Activated CD4-positive, alpha-beta memory T cell treated with anti-CD3 and anti-CD28 coated beads, Interleukin-2, amount 10 ng/mL, durations not matched to agents 7 days and 5 days (primary cell): ENCODE measurements around the gene CPSF2. TPM values are rescaled to one million over a fixed set of nuclear protein-coding genes. Genes with fewer than 3 reads are reported as not detected.

Source experiments
- CTCF ChIA-PET: fragments of 350-600 bp; sonication (Branson Sonifier 250); formaldehyde crosslinking; loops from one replicate; lab custom pipeline; 2021; ENCODE audit warnings: antibody characterized with exemption, inconsistent platforms; lab: Charles Lee
- POLR2A ChIA-PET: fragments of 350-600 bp; sonication (Branson Sonifier 250); formaldehyde crosslinking; loops from one replicate; lab custom pipeline; 2021; ENCODE audit warnings: antibody characterized with exemption; lab: Charles Lee
- DNase-seq: peaks from one replicate; pipeline ENCODE4 v3.0.0-alpha.2; 2020
- H3K27ac Mint-ChIP-seq: one replicate; pipeline ENCODE4 v1.8.0; 2021; ENCODE audit warnings: mild to moderate bottlenecking, mixed read lengths
- H3K27me3 Mint-ChIP-seq: one replicate; pipeline ENCODE4 v1.8.0; 2021; ENCODE audit warnings: mixed read lengths
- H3K36me3 Mint-ChIP-seq: one replicate; pipeline ENCODE4 v1.8.0; 2021; ENCODE audit warnings: low read depth, mixed read lengths
- H3K4me1 Mint-ChIP-seq: one replicate; pipeline ENCODE4 v1.8.0; 2021; ENCODE audit warnings: mixed read lengths
- H3K4me3 Mint-ChIP-seq: one replicate; pipeline ENCODE4 v1.8.0; 2021; ENCODE audit warnings: mild to moderate bottlenecking, mixed read lengths
- H3K9me3 Mint-ChIP-seq: one replicate; pipeline ENCODE4 v1.8.0; 2021; ENCODE audit warnings: mixed read lengths
- total RNA-seq, 2 experiments: library from RNA; stranded (reverse); gene quantifications; one replicate each; pipeline ENCODE4 v1.2.3, GENCODE V29; 2021

The CPSF2 gene
- total RNA-seq, result 10 to 100 TPM; 74.5 to 79.3 TPM

DNA sequence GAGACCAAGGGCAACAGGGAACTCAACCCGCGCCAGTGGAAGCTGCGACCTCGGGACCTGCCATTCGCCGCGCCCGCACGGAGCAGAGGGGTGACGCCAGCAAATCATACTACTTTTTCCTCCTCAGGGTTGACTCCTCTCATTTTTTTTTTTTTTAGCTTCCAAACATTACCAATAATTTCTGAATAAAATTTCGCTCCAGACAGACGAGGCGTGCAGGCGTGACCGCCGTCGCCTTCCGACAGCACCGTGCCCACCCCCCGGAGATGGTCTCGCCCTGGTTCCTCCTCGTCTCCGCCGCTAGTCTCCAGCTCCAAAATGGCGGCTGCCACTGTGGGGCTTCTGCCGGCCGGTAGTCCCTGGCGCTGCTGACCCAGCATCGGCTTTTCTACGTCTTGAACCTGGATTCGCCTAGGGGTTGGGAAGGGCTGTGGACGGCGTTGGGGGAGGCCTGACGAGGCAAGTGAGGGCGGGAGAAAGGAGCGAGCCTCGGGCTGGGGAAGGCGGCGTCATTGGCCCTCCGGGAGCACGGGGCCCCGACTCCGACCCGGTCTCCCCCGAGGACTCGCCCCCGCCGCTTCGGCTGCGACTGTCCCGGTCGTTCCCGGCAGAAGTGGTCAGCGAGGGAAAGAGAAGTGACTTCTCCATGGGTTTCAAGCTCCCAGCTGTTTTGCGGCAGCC is at the start of gene CPSF2, which contains the start of gene NDUFB1:
Gene CPSF2, plus strand, starts transcription at position 300 of the 681 bp plus-strand sequence. CDS start 9,016 bp downstream, outside the sequence.
Gene NDUFB1, minus strand, starts transcription at position 37 of the 681 bp plus-strand sequence. CDS start 4,069 bp downstream, outside the sequence.
- peaks cover 50% of the 10 kb centered on the region for H3K4me1 Mint-ChIP-seq
- H3K27me3 Mint-ChIP-seq, result no peaks in the 10 kb centered on the region
- DNase-seq, result peak; percentile 86
- peak within 1 kb of the TSS; percentile 97 for H3K27ac Mint-ChIP-seq
- POLR2A ChIA-PET, result interaction anchor here (0.7 to 11.2 kb wide), 18 partner anchors 12 to 1007 kb away, joined by 3 to 149 read pairs (median 4); partner anchors contain the start of genes ATXN3, PPP4R3A, TC2N and TRIP11
- CTCF ChIA-PET, result interaction anchor here (0.6 to 7.0 kb wide), 9 partner anchors 13 to 1020 kb away, joined by 3 to 141 read pairs (median 3); partner anchors contain the start of genes ATXN3 and TRIP11
- peaks cover 47% of the 10 kb centered on the region for H3K36me3 Mint-ChIP-seq
- no peaks in the 10 kb centered on the region for H3K9me3 Mint-ChIP-seq
- peak within 1 kb of the TSS; percentile 85 for H3K4me3 Mint-ChIP-seq

DNA sequence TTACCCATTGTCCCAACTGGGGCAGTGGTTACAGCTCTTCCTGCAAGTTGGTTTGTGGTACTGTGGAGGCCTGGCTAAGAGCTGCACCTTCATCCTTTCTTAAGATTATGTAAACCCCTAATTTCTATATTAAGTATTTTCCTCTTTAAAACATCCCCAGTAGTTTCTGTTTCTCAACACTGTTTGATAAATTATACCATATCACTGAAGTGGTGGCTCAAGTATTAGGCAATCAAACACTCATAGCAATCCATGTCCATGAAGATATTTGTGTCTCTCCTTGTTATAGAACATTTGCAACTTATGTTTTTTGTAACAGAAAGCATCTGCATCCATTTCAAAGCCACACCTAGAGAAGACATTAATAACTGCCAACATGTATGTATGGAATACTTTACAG is 47.2 kb upstream of the CPSF2 start:
- DNase-seq, result no peak
- peaks cover 14% of the 10 kb centered on the region for H3K36me3 Mint-ChIP-seq
- POLR2A ChIA-PET, result interaction anchor here (1.7 kb wide), 1 partner anchor 14 kb away, joined by 3 read pairs; no protein-coding TSS in a partner anchor
- no peak overlapping the region for H3K27ac Mint-ChIP-seq
- CTCF ChIA-PET, result interaction anchor here (2.1 kb wide), 1 partner anchor 32 kb away, joined by 8 read pairs; the partner anchor contains the start of gene ATXN3
- peaks cover 4% of the 10 kb centered on the region for H3K4me1 Mint-ChIP-seq
- no peaks in the 10 kb centered on the region for H3K27me3 Mint-ChIP-seq
- H3K4me3 Mint-ChIP-seq, result no peak overlapping the region
- no peaks in the 10 kb centered on the region for H3K9me3 Mint-ChIP-seq

DNA sequence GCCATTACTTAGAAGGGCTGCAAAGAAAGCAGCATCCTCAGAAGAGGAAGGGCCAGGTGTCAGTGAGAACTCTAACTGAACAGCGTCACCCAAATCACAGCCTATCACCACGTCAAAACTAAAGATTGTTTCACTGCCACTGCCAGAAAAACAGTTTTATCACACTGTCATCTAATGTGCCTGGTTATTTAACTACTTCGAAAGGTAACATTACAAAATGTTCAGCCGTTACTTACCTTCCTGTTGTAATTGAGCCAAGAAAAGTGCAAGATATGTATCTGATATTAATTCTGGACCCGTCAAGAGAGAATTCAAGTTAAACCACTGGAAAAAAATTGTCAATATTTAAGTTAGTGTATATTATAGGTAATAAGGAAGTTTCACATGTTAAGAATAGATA is 33.3 kb upstream of the CPSF2 start:
- Mint-ChIP-seq H3K4me1 (no peaks in the 10 kb centered on the region), H3K36me3 (peaks cover 28% of the 10 kb centered on the region), H3K9me3 (no peaks in the 10 kb centered on the region), H3K4me3 (no peak overlapping the region), H3K27me3 (no peaks in the 10 kb centered on the region), H3K27ac (no peak overlapping the region)
- no peak for DNase-seq
- POLR2A ChIA-PET, result interaction anchor here (1.4 kb wide), 1 partner anchor 13 kb away, joined by 3 read pairs; no protein-coding TSS in a partner anchor
- CTCF ChIA-PET, result no interaction called here

DNA sequence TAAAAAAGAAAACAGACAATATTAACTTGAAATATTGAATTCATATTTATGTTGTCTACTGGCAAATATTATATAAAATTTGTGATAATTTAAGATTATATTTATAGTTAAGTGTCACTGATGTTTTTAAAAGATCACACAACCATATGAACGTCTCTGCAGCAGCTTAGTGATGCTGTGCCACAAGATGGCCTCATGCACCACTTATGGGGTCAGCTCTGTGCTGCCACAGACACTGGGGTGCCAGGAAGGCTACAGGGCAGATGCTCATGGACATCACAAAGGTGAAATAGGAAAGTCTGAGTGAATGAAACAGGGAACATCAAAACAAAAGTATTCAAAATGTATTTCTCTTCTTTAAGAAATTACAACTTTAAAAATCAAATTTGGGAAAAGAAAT is 28.4 kb upstream of the CPSF2 start:
- Mint-ChIP-seq H3K4me1 (no peaks in the 10 kb centered on the region), H3K4me3 (no peak overlapping the region), H3K27ac (no peak overlapping the region), H3K36me3 (peaks cover 17% of the 10 kb centered on the region), H3K9me3 (no peaks in the 10 kb centered on the region), H3K27me3 (no peaks in the 10 kb centered on the region)
- no peak for DNase-seq
- POLR2A ChIA-PET, result interaction anchor here (1.6 kb wide), 1 partner anchor 11 kb away, joined by 3 read pairs; no protein-coding TSS in a partner anchor
- CTCF ChIA-PET, result interaction anchor here (1.4 kb wide), 1 partner anchor 13 kb away, joined by 6 read pairs; the partner anchor contains the start of gene ATXN3

DNA sequence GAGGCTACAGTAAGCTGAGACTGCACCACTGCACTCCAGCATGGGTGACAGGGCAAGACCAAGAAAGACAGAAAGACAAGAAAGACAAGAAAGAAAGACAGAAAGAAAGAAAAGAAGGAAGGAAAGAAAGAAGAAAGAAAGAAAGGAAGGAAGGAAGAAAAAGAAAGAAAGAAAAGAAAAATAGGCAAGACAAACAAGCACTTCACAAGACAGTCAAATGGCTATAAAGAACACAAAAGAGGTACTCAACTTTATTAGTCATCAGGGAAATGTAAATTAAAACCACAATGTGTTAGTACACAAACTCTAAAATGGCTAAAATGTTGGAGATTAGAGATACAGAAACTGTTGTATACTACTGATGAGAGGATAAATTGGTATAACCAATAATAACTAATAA is 22.0 kb upstream of the CPSF2 start:
- Mint-ChIP-seq H3K4me1 (peaks cover 19% of the 10 kb centered on the region), H3K4me3 (no peak overlapping the region), H3K36me3 (peaks cover 3% of the 10 kb centered on the region), H3K9me3 (no peaks in the 10 kb centered on the region), H3K27me3 (no peaks in the 10 kb centered on the region), H3K27ac (no peak overlapping the region)
- no peak for DNase-seq
- ChIA-PET CTCF (interaction anchor here (0.6 to 2.7 kb wide), 4 partner anchors 7 to 1102 kb away, joined by 3 to 11 read pairs (median 4); partner anchors contain the start of genes ATXN3 and CPSF2), POLR2A (interaction anchor here (1.2 to 2.1 kb wide), 2 partner anchors 13 to 22 kb away, joined by 4 to 9 read pairs; partner anchors contain the start of genes CPSF2 and NDUFB1)

DNA sequence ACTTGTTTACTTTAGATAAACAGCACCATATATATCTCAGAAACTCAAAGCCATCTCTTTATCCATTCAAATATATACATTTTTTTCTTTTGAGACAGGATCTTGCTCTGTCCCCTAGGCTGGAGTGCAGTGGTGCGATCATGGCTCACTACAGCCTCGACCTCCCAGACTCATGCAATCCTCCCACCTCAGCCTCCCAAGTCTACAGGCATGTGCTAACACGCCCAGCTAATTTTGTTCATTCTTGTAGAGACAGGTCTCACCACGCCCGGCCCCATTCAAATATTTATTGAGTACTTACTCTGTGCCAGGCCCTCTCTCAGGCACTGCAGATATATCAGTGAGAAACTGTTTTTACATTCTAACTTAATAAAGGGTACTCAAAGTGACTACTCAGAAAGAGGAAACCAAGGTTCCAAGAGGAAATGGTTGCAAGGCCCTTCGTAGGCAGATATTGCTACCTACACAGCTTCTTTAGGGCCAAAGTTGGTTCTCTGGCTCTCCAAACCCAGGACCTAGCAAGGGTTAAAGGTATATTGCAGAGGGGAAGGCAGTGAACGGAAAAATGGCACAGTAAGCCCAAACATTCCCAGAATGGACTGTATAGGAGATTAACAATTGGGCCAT is 18.3 kb upstream of the CPSF2 start:
- Mint-ChIP-seq H3K27ac (no peak overlapping the region), H3K4me1 (peaks cover 39% of the 10 kb centered on the region), H3K9me3 (no peaks in the 10 kb centered on the region), H3K27me3 (no peaks in the 10 kb centered on the region), H3K4me3 (no peak overlapping the region), H3K36me3 (no peaks in the 10 kb centered on the region)
- CTCF ChIA-PET, result no interaction called here
- POLR2A ChIA-PET, result interaction anchor here (9.2 kb wide), 1 partner anchor 18 kb away, joined by 149 read pairs; the partner anchor contains the start of genes CPSF2 and NDUFB1
- no peak for DNase-seq

DNA sequence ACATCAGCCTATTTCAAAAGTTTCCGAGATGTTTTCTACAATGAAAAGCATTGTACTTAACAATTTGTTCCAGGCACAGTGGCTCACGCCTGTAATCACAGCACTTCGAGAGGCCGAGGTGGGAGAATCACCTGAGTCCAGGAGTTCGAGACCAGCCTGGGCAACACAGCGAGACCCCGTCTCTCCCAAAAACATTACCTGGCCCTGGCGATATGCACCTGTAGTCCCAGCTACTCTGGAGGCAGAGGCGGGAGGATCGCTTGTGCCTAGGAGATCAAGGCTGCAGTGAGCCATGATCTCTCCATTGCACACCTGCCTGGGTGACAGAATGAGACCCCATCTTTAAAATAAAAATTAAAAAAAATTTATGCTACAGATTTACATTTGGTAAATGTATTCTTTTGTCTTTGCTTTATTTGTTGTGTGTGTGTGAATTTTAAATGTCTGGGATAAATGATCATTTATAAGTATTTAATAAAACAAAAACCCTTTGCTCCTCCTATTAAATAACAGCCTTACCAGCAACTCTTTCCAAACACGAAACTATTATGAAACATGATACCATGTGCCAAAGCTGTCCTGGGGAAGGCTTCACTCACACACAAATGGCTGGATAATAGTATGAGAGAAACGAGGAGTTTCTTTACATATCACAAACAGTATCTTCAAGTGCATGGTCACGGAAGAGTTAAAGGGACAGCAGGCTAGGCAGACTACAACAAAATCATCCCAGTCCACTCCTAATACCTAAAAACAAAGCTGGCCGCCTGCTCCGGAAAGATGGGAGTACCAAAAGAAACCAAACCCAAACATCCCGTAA is 16.5 kb upstream of the CPSF2 start:
- Mint-ChIP-seq H3K9me3 (no peaks in the 10 kb centered on the region), H3K27me3 (no peaks in the 10 kb centered on the region), H3K4me1 (peaks cover 38% of the 10 kb centered on the region), H3K4me3 (peak overlapping the region; percentile 93), H3K36me3 (no peaks in the 10 kb centered on the region), H3K27ac (peak overlapping the region; percentile 92)
- ChIA-PET POLR2A (interaction anchor here (1.8 to 9.2 kb wide), 3 partner anchors 16 to 66 kb away, joined by 6 to 149 read pairs (median 59); partner anchors contain the start of genes CPSF2, NDUFB1 and TRIP11), CTCF (interaction anchor here (1.5 to 5.0 kb wide), 9 partner anchors 10 to 610 kb away, joined by 4 to 141 read pairs (median 8); partner anchors contain the start of genes CPSF2, NDUFB1 and TRIP11)
- no peak for DNase-seq

DNA sequence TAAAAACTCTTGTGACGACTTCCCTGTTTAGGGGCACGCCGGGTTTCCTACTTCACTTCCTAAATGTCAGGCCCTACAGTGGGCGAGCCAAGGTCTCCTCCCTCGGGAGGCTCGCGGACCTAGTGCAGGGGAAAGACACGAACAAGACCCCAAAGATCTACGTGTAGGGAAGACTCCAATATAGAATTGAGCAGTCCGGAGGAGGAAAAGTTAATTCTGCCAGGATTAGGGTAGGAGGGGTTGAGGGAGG is 16.0 kb upstream of the CPSF2 start:
- peak; percentile 31 for DNase-seq
- Mint-ChIP-seq H3K4me3 (peak overlapping the region; percentile 93), H3K9me3 (no peaks in the 10 kb centered on the region), H3K36me3 (no peaks in the 10 kb centered on the region), H3K27ac (peak overlapping the region; percentile 92), H3K27me3 (no peaks in the 10 kb centered on the region), H3K4me1 (peaks cover 38% of the 10 kb centered on the region)
- ChIA-PET CTCF (interaction anchor here (1.4 to 5.0 kb wide), 12 partner anchors 10 to 611 kb away, joined by 4 to 141 read pairs (median 8); partner anchors contain the start of genes CPSF2, NDUFB1 and TRIP11), POLR2A (interaction anchor here (1.1 to 9.2 kb wide), 4 partner anchors 16 to 596 kb away, joined by 5 to 149 read pairs (median 32); partner anchors contain the start of genes CPSF2, NDUFB1, PPP4R3A and TRIP11)

DNA sequence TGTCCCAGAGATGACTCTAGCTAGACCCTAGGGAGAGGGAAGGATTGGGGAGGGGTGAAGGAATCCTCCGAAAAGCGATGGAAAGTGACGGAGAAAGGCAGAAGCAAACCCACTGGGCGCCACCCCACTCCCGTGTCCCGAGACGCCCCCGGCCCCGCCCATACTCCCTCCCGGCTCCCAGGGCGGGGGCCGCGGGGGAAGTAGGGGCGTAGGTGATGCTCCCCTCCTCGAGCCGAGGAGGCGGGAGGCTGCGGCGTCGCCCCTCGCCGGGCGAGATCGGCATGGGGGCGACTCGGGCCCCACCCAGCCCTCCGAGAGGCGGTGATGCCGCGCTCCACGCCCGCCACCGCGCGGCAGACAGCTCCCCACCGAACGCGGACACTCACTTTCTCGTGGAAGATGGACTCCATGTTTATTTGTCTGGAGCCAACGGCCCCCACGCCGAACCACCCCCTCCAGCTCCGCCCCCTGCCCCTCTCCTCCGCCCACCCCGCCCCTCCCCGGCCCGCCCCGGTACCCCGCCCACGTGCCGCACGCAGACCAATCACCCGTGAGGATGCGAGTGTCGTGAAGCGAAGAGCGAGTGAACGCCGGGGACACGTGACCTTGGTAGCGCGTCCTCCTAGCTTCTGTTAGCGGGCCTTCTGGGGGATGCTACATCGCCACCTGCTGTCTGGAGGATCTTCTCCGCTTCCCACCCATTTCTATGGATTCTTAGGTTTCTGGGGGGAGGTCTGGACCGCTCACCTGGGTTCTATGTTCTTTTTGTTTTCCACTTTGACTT is 15.4 kb upstream of the CPSF2 start, which contains the start of gene ATXN3:
Gene ATXN3, minus strand, starts transcription at position 440 of the 784 bp plus-strand sequence. Its CDS starts 30 bp downstream, at position 410.
- peak within 1 kb of the TSS; percentile 93 for H3K4me3 Mint-ChIP-seq
- peak within 1 kb of the TSS; percentile 92 for H3K27ac Mint-ChIP-seq
- no peaks in the 10 kb centered on the region for H3K36me3 Mint-ChIP-seq
- peaks cover 38% of the 10 kb centered on the region for H3K4me1 Mint-ChIP-seq
- H3K27me3 Mint-ChIP-seq, result no peaks in the 10 kb centered on the region
- POLR2A ChIA-PET, result interaction anchor here (0.6 to 9.2 kb wide), 10 partner anchors 15 to 596 kb away, joined by 3 to 149 read pairs (median 4); partner anchors contain the start of genes CPSF2, NDUFB1, PPP4R3A and TRIP11
- CTCF ChIA-PET, result interaction anchor here (0.7 to 5.0 kb wide), 23 partner anchors 8 to 683 kb away, joined by 3 to 141 read pairs (median 6); partner anchors contain the start of genes CPSF2, NDUFB1, PPP4R3A and TRIP11
- H3K9me3 Mint-ChIP-seq, result no peaks in the 10 kb centered on the region
- DNase-seq, result peak; percentile 96

DNA sequence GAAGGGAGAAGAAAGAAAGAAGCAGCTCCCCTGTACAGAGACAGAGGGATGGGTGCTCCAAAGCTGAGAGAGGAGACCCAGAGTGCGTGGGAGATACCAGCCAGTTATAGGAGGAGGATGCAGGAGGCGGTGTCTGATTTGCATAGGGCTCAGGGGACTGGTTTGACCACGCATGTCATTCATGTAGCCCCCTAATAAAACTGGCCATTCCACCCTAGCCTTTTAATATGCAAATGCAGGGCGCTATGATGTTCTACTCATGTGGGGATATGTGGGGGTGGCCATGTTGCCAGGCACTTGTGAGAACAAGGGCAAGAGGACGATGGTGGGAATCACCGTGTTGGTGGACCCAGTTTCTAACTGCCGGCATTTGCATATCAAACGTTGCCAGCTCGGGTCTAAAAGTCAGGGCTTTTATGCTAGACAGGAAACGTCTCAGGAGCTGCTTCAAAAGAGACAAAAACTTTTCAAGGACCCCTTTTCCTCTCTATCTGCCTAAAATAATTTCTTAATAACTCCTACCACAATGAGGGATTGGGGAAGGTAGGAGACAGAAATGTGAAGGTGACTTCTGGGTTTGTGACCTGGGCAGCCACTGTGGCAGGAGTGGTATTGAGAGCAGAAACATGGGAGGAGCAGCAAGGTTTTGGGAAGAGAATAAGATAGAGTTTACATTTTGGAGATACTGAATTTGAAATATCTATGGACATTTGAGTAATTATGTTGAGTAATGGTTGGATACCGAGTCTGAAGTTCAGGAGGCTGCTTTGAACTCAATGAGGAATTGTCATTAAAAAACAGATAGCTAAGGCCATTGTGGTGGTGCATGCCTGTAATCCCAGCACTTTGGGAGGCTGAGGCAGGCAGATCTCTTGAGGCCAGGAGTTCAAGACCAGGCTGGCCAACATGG is 13.2 kb upstream of the CPSF2 start:
- Mint-ChIP-seq H3K4me3 (no peak overlapping the region), H3K27ac (no peak overlapping the region), H3K9me3 (no peaks in the 10 kb centered on the region), H3K4me1 (peaks cover 29% of the 10 kb centered on the region), H3K36me3 (no peaks in the 10 kb centered on the region), H3K27me3 (no peaks in the 10 kb centered on the region)
- POLR2A ChIA-PET, result interaction anchor here (3.9 to 9.2 kb wide), 2 partner anchors 13 to 70 kb away, joined by 59 to 149 read pairs; partner anchors contain the start of genes CPSF2, NDUFB1 and TRIP11
- DNase-seq, result no peak
- CTCF ChIA-PET, result interaction anchor here (2.3 to 5.0 kb wide), 2 partner anchors 10 to 11 kb away, joined by 11 to 141 read pairs; partner anchors contain the start of genes CPSF2 and NDUFB1
